H1 (cell line): ENCODE data around the gene DPF3. TPM values are rescaled to one million over a fixed set of nuclear protein-coding genes. Genes with fewer than 3 reads are reported as not detected.

Source experiments
- CTCF ChIA-PET: fragments of 300-600 bp; sonication (Branson Sonifier 250); formaldehyde crosslinking; loops from one replicate; lab custom pipeline; 2021; ENCODE audit not compliant: partially characterized antibody; lab: Charles Lee
- POLR2A ChIA-PET: fragments of 300-600 bp; sonication (Branson Sonifier 250); formaldehyde crosslinking; loops from one replicate; lab custom pipeline; 2021; ENCODE audit warnings: inconsistent platforms; ENCODE audit not compliant: partially characterized antibody; lab: Charles Lee
- DNase-seq, 2 experiments: peaks; one replicate each; pipeline versions ENCODE4 v3.0.0 to v3.0.0-alpha.2; 2010 to 2022; ENCODE audit warnings: low spot score in 2 of 2, low read depth in 1 of 2, mixed read lengths in 1 of 2
- FAIRE-seq: peaks from 2 replicates; lab custom pipeline; 2011; peaks lifted over from hg19 to GRCh38; lab: Jason Lieb, UNC
- H2AFZ ChIP-seq: 2 replicates; pipeline ENCODE4 v1.8.1; 2012; ENCODE audit warnings: low read length, inconsistent platforms
- H2AK5ac ChIP-seq: 2 replicates; pipeline ENCODE4 v1.6.1; 2013; ENCODE audit warnings: low read depth, low read length
- H2BK120ac ChIP-seq: replicated peaks from 2 replicates; pipeline ENCODE3; 2013; ENCODE audit warnings: low read depth, low read length, inconsistent platforms
- H2BK12ac ChIP-seq: 2 replicates; pipeline ENCODE4 v1.6.1; 2013; ENCODE audit warnings: low read depth, low read length
- H2BK15ac ChIP-seq: 2 replicates; pipeline ENCODE4 v1.6.1; 2013; ENCODE audit warnings: low read length
- H2BK20ac ChIP-seq: 2 replicates; pipeline ENCODE4 v1.6.1; 2013; ENCODE audit warnings: low read length
- H2BK5ac ChIP-seq: 2 replicates; pipeline ENCODE4 v1.6.1; 2013; ENCODE audit warnings: low read depth, low read length
- H3K14ac ChIP-seq: 2 replicates; pipeline ENCODE4 v1.6.1; 2013; ENCODE audit warnings: inconsistent platforms; ENCODE audit not compliant: insufficient read length
- H3K18ac ChIP-seq: 2 replicates; pipeline ENCODE4 v1.6.1; 2013; ENCODE audit warnings: low read length; ENCODE audit errors: extremely low read depth
- H3K23ac ChIP-seq: 2 replicates; pipeline ENCODE4 v1.6.1; 2013; ENCODE audit warnings: inconsistent platforms; ENCODE audit not compliant: insufficient read length
- H3K23me2 ChIP-seq: 2 replicates; pipeline ENCODE4 v1.6.1; 2013; ENCODE audit warnings: low read depth, low read length
- H3K27ac ChIP-seq: 2 replicates; pipeline ENCODE4 v1.6.1; 2011; ENCODE audit warnings: low read depth, low read length, inconsistent platforms
- H3K27me3 ChIP-seq, 4 experiments: replicated peaks in 1 of 4; 1 replicate in 1 of 4; 2 replicates in 3 of 4; pipeline versions ENCODE4 v1.6.1 to v1.8.1; 2011 to 2013; ENCODE audit warnings: low read length in 3 of 4, mild to moderate bottlenecking in 3 of 4, inconsistent platforms in 2 of 4, mixed read lengths in 2 of 4, moderate library complexity in 1 of 4; ENCODE audit not compliant: control insufficient read depth in 3 of 4, insufficient read depth in 3 of 4; ENCODE audit errors: extremely low read depth in 1 of 4
- H3K36me3 ChIP-seq, 4 experiments: 2 replicates each; pipeline versions ENCODE4 v1.6.1 to v1.8.1; 2011 to 2013; ENCODE audit warnings: mild to moderate bottlenecking in 4 of 4, low read length in 3 of 4, moderate library complexity in 2 of 4, control low read depth in 1 of 4, inconsistent platforms in 1 of 4; ENCODE audit not compliant: insufficient read depth in 4 of 4, control insufficient read depth in 2 of 4
- H3K4ac ChIP-seq: replicated peaks from 2 replicates; pipeline ENCODE3; 2013; ENCODE audit warnings: low read length, low read depth, mixed read lengths, inconsistent platforms; ENCODE audit not compliant: insufficient read length
- H3K4me1 ChIP-seq, 4 experiments: replicated peaks in 1 of 4; 1 replicate in 1 of 4; 2 replicates in 3 of 4; pipeline versions ENCODE4 v1.6.1 to v1.8.1; 2011 to 2013; ENCODE audit warnings: low read length in 3 of 4, inconsistent platforms in 2 of 4, mixed read lengths in 1 of 4; ENCODE audit not compliant: insufficient read depth in 4 of 4, control insufficient read depth in 3 of 4
- H3K4me2 ChIP-seq, 2 experiments: 2 replicates each; pipeline versions ENCODE4 v1.6.1 to v1.8.1; 2011 to 2013; ENCODE audit warnings: low read depth in 2 of 2, low read length in 2 of 2, control low read depth in 1 of 2, inconsistent platforms in 1 of 2, mild to moderate bottlenecking in 1 of 2; ENCODE audit not compliant: insufficient read depth in 1 of 2
- H3K4me3 ChIP-seq, 4 experiments: fragments of 200-600, 300-600 bp in 1 of 4; sonication (generic), shearing (Covaris generic), sonication (Bioruptor Twin) in 1 of 4; 2 replicates each; pipeline versions ENCODE4 v1.5.1 to v1.8.1; 2011 to 2016; ENCODE audit warnings: low read length in 4 of 4, low read depth in 3 of 4, control low read depth in 2 of 4, inconsistent platforms in 2 of 4, mild to moderate bottlenecking in 2 of 4, mixed read lengths in 1 of 4, moderate library complexity in 1 of 4; ENCODE audit not compliant: insufficient read depth in 2 of 4; ENCODE audit errors: extremely low read depth in 1 of 4
- H3K56ac ChIP-seq: replicated peaks from 2 replicates; pipeline ENCODE3; 2013; ENCODE audit warnings: low read depth, mild to moderate bottlenecking, mixed read lengths, low read length, inconsistent platforms; ENCODE audit not compliant: insufficient read length
- H3K79me1 ChIP-seq: 2 replicates; pipeline ENCODE4 v1.6.1; 2013; ENCODE audit warnings: low read depth, low read length, control low read depth
- H3K79me2 ChIP-seq, 2 experiments: 2 replicates each; pipeline versions ENCODE4 v1.6.1 to v1.8.1; 2012 to 2013; ENCODE audit warnings: low read length in 2 of 2, mild to moderate bottlenecking in 2 of 2, inconsistent platforms in 1 of 2; ENCODE audit not compliant: insufficient read depth in 2 of 2, control insufficient read depth in 1 of 2
- H3K9ac ChIP-seq, 4 experiments: replicated peaks in 1 of 4; 1 replicate in 1 of 4; 2 replicates in 3 of 4; pipeline versions ENCODE4 v1.6.1 to v1.8.1; 2011 to 2013; ENCODE audit warnings: low read depth in 3 of 4, low read length in 3 of 4, control low read depth in 2 of 4, mild to moderate bottlenecking in 2 of 4, moderate library complexity in 2 of 4, inconsistent platforms in 1 of 4; ENCODE audit errors: extremely low read depth in 1 of 4
- H3K9me3 ChIP-seq, 2 experiments: 2 replicates each; pipeline versions ENCODE4 v1.6.1 to v1.8.1; 2012 to 2013; ENCODE audit warnings: mild to moderate bottlenecking in 2 of 2, moderate library complexity in 2 of 2, control low read depth in 1 of 2, inconsistent platforms in 1 of 2, low read depth in 1 of 2, low read length in 1 of 2, mixed read lengths in 1 of 2; ENCODE audit not compliant: insufficient read depth in 2 of 2
- H4K20me1 ChIP-seq, 2 experiments: replicated peaks in 1 of 2; 2 replicates each; pipeline versions ENCODE3 to v1.8.1; 2011 to 2013; ENCODE audit warnings: inconsistent platforms in 2 of 2, low read length in 2 of 2, mild to moderate bottlenecking in 1 of 2; ENCODE audit not compliant: insufficient read depth in 2 of 2, control insufficient read depth in 1 of 2
- H4K5ac ChIP-seq: 2 replicates; pipeline ENCODE4 v1.6.1; 2013; ENCODE audit warnings: low read length, low read depth, mixed read lengths, inconsistent platforms; ENCODE audit not compliant: insufficient read length
- H4K8ac ChIP-seq: 2 replicates; pipeline ENCODE4 v1.8.0; 2013; ENCODE audit warnings: mild to moderate bottlenecking, moderate library complexity, low read length, inconsistent platforms; ENCODE audit not compliant: insufficient read depth; ENCODE audit errors: extremely low read depth
- H4K91ac ChIP-seq: replicated peaks from 2 replicates; pipeline ENCODE3; 2013; ENCODE audit warnings: low read length, mixed read lengths, inconsistent platforms; ENCODE audit not compliant: insufficient read length
- BACH1 ChIP-seq: IDR thresholded peaks from 2 replicates; pipeline ENCODE4 v1.6.1; 2012; ENCODE audit warnings: low read length, improper control_type of control experiment
- CBX8 ChIP-seq: fragments of 300-800, 300-1000 bp; sonication (generic); IDR thresholded peaks from 2 replicates; pipeline ENCODE4 v1.7.1; 2016; ENCODE audit warnings: low read depth, low read length, borderline replicate concordance
- CEBPB ChIP-seq: IDR thresholded peaks from 2 replicates; pipeline ENCODE4 v1.6.1; 2012; ENCODE audit warnings: low read depth, low read length
- JUND ChIP-seq: IDR thresholded peaks from 2 replicates; pipeline ENCODE4 v1.6.1; 2011; ENCODE audit warnings: mild to moderate bottlenecking, improper control_type of control experiment, low read length
- NRF1 ChIP-seq: IDR thresholded peaks from 2 replicates; pipeline ENCODE4 v1.6.1; 2011; ENCODE audit warnings: mild to moderate bottlenecking, low read depth, low read length, improper control_type of control experiment
- SIN3A ChIP-seq, 2 experiments: IDR thresholded peaks in 1 of 2; conservative IDR thresholded peaks in 1 of 2; 2 replicates each; pipeline ENCODE4 v1.6.1; 2011 to 2012; ENCODE audit warnings: low read length in 2 of 2, improper control_type of control experiment in 1 of 2, low read depth in 1 of 2, mild to moderate bottlenecking in 1 of 2
- SRF ChIP-seq: IDR thresholded peaks from 2 replicates; pipeline ENCODE4 v1.6.1; 2011; ENCODE audit warnings: mild to moderate bottlenecking, low read depth, low read length, moderate library complexity
- WGBS, 2 experiments: shearing (Covaris generic) in 1 of 2; methylation state at CpG; one replicate each; pipeline versions ENCODE4 v1.1.6 to v1.1.7; 2013 to 2015; ENCODE audit warnings: low lambda C conversion rate in 2 of 2, mixed read lengths in 2 of 2, inconsistent platforms in 1 of 2, low coverage in 1 of 2, missing lambda C conversion rate in 1 of 2; ENCODE audit not compliant: insufficient replicate concordance in 2 of 2, insufficient coverage in 1 of 2, insufficient read length in 1 of 2; ENCODE audit errors: extremely low coverage in 1 of 2, missing lambda C conversion rate in 1 of 2; 5-methylcytosine and 5-hydroxymethylcytosine counted together
- polyA plus RNA-seq, 7 experiments: library from polyadenylated mRNA; depleted of rRNA in 3 of 7; stranded (reverse) in 5 of 7; unstranded in 2 of 7; fragments of >200 nt in 5 of 7; fragments of 200-250 nt in 2 of 7; gene quantifications; 1 replicate in 5 of 7; 2 replicates in 1 of 7; 4 replicates in 1 of 7; pipeline versions ENCODE4 v1.2.1 to v1.2.3, GENCODE V29; 2011 to 2013; ENCODE audit warnings: missing spikeins in 2 of 7, mixed read lengths in 2 of 7
- total RNA-seq: library from RNA; stranded (reverse); fragmentation: NEBNext Ultra II Directional; extraction: Animal tissue kit (Norgen Biotek cat#: 25700); gene quantifications from 2 replicates; pipeline ENCODE4 v1.2.1, GENCODE V29; 2021

The DPF3 gene
- total and polyA plus RNA-seq, 2 of the 8 experiments (the other 6 are each of a cell fraction or from before 2014, with no cell fraction given): 0.19 TPM; not detected in 1

DNA sequence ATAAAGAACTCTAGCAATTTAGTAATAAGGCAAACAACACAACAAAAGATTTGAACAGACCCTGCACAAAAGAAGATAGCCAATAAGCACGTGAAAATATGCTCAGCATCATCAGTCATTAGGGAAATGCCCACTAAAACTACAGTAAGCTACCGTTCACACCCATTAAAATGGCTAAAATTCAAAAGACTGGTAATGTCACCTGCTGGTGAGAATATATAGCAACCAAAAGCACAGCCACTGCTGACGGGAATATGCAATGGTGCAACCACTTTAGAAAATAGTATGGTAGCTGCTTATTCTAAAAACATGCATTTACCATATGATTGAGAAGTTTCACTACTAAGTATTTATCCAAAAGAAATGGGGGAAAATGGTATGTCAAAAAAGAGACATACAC, 74.9 kb downstream of the DPF3 start:
- Histone ChIP-seq H3K14ac (no peak overlapping the region), H3K56ac (no peak overlapping the region), H3K4me3 (no peak overlapping the region), H3K79me1 (no peaks in the 10 kb centered on the region), H2BK5ac (no peak overlapping the region), H3K18ac (no peak overlapping the region), H3K23me2 (no peaks in the 10 kb centered on the region), H3K9me3 (0 out of 4 replicates have a peak, but pooled peaks cover 3% of the 10 kb centered on the region in 2 experiments), H3K4me1 (no peaks in the 10 kb centered on the region), H3K23ac (no peak overlapping the region), H3K4me2 (no peak overlapping the region), H3K9ac (no peak overlapping the region), H2BK20ac (no peak overlapping the region), H4K8ac (no peak overlapping the region), H4K5ac (no peak overlapping the region), H4K20me1 (no peaks in the 10 kb centered on the region), H2BK15ac (no peak overlapping the region), H2AFZ (no peak overlapping the region), H2BK120ac (no peak overlapping the region), H3K79me2 (no peaks in the 10 kb centered on the region), H2AK5ac (no peak overlapping the region), H2BK12ac (no peak overlapping the region), H3K36me3 (no peaks in the 10 kb centered on the region), H3K4ac (no peak overlapping the region), H3K27me3 (no peaks in the 10 kb centered on the region), H3K27ac (no peak overlapping the region), H4K91ac (no peak overlapping the region)
- POLR2A ChIA-PET: no interaction called here
- WGBS, 2 experiments: 86% methylated on average over 3 of the region's 3 CpGs; no CpG with 5 or more reads in 1 of the 2 experiments
- FAIRE-seq (no peak), DNase-seq (no peak)
- CTCF ChIA-PET: no interaction called here
- TF ChIP-seq BACH1 (no peak), CEBPB (no peak), SIN3A (conservative IDR thresholded peaks at IDR 0.05 in 1 of 2, IDR thresholded peaks at IDR 0.05 in 1 of 2; ENCODE audit: low read depth in 1 of 2, low read length in 2 of 2) (no peak), SRF (no peak), NRF1 (no peak), JUND (no peak), CBX8 (no peak)
